OCI-M1 (cell line): ENCODE data around the gene SH3BP2.

ENCODE experiments used
- DNase-seq: peaks from one replicate; lab custom pipeline; 2025; lab: John Stamatoyannopoulos, UW

SH3BP2 gene

DNA sequence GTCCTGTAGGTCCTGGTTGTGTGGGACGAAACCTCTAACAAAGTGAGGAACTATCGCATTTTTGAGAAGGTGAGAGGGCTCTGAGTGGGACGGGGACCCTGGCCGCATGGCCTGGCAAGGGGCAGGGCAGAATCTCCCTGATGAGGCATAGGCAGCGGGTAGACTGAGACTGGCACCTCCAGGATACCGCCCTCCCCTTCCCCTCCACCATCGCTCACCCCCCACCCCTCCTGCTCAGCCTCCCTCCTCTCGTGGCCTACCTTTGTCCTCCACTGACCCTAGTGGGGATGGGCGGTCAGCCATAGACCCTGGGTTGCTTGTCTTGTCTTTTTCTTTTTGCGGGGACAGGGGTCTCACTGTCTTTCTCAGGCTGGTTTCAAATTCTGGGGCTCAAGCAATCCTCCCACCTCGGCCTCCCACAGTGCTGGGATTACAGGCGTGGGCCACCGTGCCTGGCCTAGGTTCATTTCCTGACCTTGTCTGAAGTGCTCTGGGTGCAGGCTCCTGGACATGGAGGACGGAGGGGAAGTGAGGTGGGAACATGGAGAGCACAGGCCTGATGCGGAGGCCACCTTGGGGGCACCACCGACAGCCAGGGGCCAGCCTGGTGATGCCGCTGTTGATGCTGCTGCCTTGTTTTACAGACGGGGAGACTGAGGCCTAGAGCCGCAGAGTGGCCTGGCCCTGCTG, 40.2 kb downstream of the SH3BP2 start:
- DNase-seq, result no peak

GRCh38 chr4:2833671-2834000, 40.8 kb downstream of the SH3BP2 start:
- DNase-seq, result no peak

GRCh38 chr4:2834001-2834921, 41.4 kb downstream of the SH3BP2 start:
- DNase-seq, result no peak

DNA sequence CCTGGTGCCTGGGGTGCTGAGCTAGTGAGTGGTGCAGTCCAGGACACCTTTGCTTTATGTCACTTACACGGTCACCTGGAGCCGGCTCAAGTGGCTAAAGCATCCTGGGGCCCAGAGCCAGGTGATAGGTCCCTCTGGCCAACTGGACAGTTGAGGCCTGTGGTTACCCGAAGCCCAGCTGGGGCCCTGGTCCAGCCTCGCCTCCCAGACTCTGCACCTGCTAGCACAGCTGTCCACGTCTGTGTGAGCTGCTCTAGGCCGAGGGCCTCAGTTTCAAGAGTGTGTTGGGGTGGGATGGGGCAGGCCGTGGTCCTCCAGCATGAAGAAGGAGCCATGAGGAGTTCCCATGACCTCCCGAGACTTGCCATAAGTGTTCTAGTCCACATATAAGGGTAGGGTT, 43.1 kb downstream of the SH3BP2 start:
- DNase-seq, result no peak

DNA sequence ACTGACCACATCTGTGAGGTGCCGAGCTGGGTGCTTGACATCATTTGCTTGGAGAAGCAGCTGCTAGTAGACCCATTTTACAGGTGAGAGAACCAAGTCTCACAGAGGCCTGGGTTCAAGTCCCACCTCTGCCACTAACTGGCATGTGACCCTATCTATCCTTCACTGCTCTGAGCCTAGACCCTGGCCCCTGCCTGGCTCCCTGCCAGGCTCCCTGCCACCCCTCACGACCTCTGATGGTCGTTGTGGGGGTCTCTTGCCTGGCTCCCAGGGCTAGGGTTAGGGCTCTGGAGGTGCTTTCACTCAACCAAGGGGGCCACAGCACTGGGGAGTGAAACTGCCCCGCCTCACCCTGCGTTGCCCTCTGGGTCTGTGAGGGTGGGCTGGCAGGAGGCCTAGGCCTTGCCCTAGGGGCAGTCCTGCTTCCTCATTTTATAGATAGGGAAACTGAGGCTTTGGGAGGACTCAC, 43.5 kb downstream of the SH3BP2 start:
- DNase-seq, result no peak

DNA sequence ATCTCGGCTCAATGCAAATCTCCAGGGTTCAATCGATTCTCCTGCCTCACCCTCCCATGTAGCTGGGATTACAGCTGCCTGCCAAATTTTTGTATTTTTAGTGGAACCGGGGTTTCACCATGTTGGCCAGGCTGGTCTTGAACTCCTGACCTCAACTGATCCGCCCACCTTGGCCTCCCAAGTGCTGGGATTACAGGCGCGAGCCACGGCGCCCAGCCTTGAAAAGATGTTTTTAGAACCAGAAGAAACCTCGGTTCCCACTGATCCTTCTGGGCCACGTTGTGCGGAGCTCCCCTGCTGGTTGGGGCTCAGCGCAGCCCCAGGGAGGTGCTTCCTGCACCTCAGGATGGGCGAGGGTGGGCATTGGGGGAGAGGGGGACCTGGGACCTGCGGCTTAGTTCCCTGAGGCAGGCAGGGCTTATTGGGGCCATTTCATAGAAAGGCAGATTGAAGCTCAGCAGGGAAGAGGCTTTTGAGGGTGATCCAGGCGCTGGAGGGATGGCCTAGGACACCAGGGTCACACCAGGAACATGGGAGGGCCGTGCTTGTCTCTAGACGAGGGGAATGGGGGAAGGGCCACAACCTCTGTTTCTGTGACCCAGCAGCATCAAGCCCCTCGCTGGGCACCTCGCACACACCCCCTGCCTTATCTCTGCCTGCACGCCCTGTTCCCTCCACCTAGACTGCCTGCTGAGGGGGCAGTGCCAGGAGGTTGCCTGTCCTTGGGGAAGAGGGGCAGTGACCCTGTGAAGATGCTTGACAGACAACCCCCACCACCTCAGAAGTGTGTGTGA, 44.4 kb downstream of the SH3BP2 start:
- DNase-seq, result no peak

DNA sequence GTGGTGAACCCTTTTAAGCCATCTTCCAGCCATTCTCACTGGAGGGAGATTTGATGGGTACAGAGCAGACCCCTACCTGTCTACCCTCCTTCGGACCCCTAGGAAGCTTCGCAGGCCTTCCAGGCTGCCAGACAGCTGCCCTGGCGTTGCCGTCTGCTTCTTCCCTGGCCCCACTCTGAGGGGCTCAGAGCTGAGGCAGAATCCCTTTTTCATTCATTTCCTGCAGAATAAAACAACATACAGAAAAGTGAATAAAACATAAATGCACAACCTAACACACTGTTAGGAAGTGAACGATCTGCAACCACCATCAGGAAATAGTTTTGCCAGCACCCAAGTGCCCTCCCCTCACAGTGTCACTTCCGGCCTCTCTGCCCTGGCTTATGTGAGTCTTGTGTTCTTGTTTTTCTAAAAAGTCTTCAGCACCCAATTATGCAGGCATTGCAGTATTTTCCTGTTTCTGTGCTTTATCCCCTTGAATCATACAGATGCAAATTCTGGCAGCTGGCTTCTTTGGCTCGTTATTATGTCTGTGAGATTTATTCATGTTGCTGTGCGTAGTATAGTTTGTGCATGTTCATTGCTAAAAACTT, 45.1 kb downstream of the SH3BP2 start:
- no peak for DNase-seq

DNA sequence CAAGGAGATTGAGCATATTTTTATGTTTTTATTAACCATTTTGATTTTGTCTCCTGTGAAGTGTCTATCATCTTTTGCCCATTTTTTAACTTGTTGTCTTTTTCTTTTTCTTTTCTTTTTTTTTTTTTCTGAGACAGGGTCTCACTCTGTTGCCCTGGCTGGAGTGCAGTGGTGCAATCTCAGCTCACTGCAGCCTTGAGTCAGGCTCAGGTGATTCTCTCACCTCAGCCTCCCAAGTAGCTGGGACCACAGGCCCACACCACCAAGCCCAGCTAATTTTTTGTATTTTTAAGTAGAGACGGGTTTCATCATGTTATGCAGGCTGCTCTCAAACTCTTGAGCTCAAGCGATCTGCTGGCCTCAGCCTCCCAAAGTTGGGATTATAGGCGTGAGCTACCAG, 46.2 kb downstream of the SH3BP2 start:
- DNase-seq, result no peak

DNA sequence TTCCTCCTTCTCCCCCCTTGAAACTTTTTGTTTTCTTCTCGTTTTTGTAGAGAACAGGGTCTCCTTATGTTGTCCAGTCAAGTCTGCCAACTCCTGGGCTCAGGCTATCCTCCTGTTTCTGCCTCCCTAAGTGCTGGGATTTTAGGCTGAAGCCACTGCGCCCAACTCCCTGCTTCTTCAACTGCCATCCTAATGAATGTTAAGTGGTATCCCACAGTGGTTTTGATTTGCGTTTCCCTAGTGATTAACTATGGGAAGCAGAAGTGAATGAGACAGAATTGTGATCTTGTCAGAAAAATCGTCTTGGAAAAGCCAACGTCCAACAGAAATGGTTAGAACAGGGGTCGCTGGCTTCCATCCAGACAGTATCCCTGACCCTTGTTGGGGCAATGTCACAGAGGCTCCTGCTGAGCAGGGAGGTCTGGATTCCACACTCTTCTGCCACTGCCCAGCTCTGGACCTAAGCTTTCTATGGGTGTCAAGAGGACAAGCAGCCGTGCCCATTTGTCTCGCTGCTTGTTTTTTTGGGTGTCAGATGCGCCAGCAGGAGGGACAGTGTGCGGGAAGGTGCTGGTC, 49.9 kb downstream of the SH3BP2 start:
- peak; percentile 58 for DNase-seq

DNA sequence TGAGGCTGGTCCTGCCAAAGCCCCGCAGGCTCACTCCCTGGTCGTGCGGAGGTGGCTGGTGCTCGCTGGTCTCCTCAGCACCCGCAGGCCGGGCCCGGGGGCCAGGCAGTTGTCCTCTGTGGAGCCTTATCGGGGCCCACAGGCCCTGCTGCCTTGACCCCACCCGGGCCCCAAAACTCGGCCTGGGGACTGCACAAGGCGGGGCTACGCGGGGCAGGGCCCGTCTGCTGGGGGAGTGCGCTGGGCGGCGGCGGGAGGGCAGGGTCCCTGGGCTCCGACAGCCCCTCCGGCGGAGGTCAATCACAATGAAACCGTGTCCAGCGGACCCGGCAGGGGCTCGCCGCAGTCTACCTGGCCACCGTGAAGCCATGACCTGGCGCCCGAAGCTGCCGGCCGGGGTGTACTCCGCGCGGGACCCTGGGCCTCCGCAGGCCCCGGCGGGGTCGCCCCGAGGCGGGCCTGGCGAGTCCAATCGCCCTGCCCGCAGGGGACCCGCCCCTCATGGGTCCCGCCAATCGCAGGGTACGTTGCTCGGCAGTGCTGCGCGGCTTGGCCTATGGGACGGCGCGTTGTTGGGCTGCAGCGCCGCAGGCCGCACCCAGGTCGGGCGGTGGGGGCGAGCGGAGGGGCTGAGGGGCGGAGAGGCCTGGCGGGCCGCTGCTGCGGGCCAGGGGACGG, 50.5 kb downstream of the SH3BP2 start, which contains the start of gene ADD1:
ADD1 (plus strand) TSS at position 582 of the 678 bp plus-strand sequence. CDS start 32,072 bp downstream, outside the sequence.
- peak; percentile 95 for DNase-seq

GRCh38 chr4:2843941-2844584, 51.2 kb downstream of the SH3BP2 start:
- peak; percentile 47 for DNase-seq

DNA sequence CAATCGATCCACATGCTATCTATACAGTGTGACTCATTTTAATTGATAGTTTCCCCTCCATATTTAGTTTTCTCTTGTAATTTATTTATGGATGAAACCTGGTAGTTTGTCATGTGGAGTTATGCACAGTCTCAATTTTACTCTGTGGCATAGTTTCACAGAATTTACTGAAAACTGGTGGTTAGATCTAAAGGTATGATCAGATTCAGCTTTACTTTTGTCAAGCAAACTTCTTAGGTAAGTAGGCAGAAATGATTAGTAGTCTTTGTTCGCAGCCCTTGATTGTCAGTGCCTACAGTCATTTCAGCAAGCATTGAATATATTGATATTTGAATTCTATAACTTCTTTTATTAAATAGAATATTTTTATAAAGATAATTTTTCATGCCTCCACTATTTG, 53.3 kb downstream of the SH3BP2 start:
- DNase-seq, result no peak

DNA sequence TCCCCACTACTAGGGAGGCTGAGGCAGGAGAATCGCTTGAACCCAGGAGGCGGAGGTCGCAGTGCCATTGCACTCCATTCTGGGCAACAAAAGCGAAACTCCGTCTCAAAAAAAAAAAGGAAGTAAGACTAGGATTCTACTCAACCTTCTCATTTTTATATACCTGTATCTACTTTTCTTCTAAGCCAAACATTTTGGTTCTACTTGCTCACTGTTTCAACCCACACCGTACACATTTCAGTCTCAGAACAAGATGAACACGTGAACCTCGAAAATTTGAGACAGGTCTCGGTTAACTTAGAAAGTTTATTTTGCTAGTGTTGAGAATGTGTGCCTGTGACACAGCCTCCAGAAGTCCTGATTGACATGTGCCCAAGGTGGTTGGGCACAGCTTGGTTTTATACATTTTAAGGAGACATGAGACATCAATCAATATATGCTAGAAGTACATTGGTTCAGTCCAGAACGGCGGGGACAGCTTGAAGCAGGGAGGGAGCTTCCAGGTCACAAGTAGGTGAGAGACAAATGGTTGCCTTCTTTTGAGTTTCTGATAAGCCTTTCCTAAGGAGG, 54.5 kb downstream of the SH3BP2 start:
- no peak for DNase-seq

GRCh38 chr4:2848449-2848848, 55.6 kb downstream of the SH3BP2 start:
- DNase-seq, result no peak

GRCh38 chr4:2849267-2850152, 56.6 kb downstream of the SH3BP2 start:
- no peak for DNase-seq

GRCh38 chr4:2850966-2851798, 58.3 kb downstream of the SH3BP2 start:
- DNase-seq, result no peak

DNA sequence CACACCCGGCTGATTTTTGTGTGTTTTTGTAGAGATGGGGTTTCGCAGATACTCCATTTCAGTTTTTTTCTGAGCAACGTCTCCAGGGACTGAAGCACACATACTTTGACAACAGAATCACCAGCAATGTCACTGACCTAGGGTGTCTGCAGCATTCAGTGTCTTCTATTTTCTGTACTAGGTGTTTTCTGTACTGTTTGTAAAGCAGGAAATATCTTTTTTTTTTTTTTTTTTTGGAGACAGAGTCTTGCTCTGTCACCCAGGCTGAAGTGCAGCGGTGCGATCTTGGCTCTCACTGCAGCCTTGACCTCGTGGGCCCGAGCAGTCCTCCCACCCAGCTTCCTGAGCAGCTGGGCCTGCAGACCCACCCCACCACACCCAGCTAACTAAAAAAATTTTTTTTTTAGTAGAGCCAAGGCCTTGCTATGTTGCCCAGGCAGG, 59.6 kb downstream of the SH3BP2 start:
- no peak for DNase-seq

DNA sequence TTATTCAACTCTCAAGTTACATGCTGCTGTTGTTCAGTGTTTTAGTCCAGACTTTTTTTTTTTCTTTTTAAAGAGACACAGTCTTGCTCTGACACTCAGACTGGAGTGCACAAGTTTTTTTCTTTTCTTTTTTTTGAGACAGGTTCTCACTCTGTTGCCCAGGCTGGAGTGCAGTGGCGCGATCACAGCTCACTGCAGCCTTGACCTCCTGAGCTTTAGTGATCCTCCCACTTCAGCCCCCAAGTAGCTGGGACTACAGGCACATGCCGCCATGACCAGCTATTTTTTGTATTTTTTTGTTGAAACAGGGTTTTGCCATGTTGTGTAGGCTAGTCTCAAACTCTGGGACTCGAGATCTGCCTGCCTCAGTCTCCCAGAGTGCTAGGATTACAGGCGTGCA, 62.7 kb downstream of the SH3BP2 start:
- no peak for DNase-seq
